Measurements from ENCODE around the gene CACNA2D4. TPM values are rescaled to one million over a fixed set of nuclear protein-coding genes. Genes with fewer than 3 reads are reported as not detected.
A peak's percentile ranks its signal among the peaks of the same experiment; 100 is the strongest.

Gene CACNA2D4
- total and polyA plus RNA-seq, 12 donors: 0.54 to 9.1 (median 3.1) TPM

GRCh38 chr12:1805441-1806081 lies 112.9 kb downstream of the CACNA2D4 start:
- 91 to 94% (median 93%) methylated on average over 15 to 16 of the region's 16 CpGs for WGBS, 4 donors
- no peak for DNase-seq
- no peak overlapping the region for H3K27ac ChIP-seq

DNA sequence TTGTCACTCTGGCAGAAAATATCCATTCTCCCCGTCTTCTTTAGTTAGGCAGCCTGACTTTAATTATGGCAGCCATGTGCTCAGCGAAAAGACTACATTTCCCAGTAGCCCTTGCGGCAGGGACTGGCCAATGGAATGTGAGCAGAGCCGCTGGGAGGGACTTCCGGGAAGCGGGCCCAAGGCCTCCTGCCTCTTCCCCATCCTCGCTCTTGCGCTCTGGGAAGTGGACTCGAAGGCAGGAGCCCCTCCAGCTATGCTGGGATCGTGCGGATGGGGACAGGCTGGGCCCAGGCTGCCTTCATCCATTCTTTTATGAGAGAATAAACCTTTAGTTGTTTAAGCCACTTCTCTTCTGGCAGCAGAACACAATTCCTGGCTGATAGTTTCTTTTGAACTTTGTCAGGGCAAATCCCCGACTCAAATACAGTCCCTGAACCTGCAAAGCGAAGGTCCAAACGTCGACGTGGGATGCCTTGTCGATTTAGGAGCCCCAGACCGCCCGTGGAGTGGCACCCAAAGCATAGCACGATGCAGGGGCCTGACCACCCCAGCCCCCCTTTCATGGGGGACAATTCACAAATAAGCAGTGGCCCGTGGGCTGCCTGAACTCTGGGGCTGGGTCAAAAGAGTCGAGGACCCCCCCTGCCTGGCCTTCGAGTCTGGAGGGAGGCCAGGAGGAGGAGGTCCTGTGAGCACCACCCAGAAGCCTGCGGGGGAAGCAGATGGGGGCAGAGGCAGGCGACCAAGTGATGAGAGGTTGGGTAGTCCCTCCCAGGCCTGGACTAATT lies 113.7 kb downstream of the CACNA2D4 start:
- no peak for TF ChIP-seq CTCF (IDR thresholded peaks at IDR 0.05)
- no peak for TF ChIP-seq POLR2A (IDR thresholded peaks at IDR 0.05)
- H3K27ac ChIP-seq: peak overlapping the region in 1 of 5 donors; percentile 10
- H3K4me1 ChIP-seq (replicated peaks in 1 of 2): peaks cover 0 to 3% of the 10 kb centered on the region in 2 donors
- H3K4me3 ChIP-seq: no peak overlapping the region
- H3K36me3 ChIP-seq (replicated peaks in 1 of 2): no peaks in the 10 kb centered on the region
- intact Hi-C loops (cut with DNase I): loop anchor here in 1 of 2 donors (5.0 kb wide), 1 partner anchor 128 kb away; no protein-coding TSS in a partner anchor
- H3K9me3 ChIP-seq (replicated peaks in 1 of 3): no peaks in the 10 kb centered on the region
- H3K27me3 ChIP-seq: no peaks in the 10 kb centered on the region
- WGBS, 4 donors: 37 to 65% (median 52%) methylated on average over 18 to 25 of the region's 25 CpGs
- DNase-seq: peak; percentile 86 to 97 (median 93)

More at GRCh38 chr12:1805441-1806081, 112.9 kb downstream of the CACNA2D4 start:
- H3K4me3 ChIP-seq: no peak overlapping the region
- H3K27me3 ChIP-seq: no peaks in the 10 kb centered on the region
- no peaks in the 10 kb centered on the region for H3K9me3 ChIP-seq (replicated peaks in 1 of 3)
- intact Hi-C loops (cut with DNase I): loop anchor here in 1 of 2 donors (5.0 kb wide), 1 partner anchor 127 kb away; no protein-coding TSS in a partner anchor
- no peaks in the 10 kb centered on the region for H3K36me3 ChIP-seq (replicated peaks in 1 of 2)
- no peak for TF ChIP-seq POLR2A (IDR thresholded peaks at IDR 0.05)
- TF ChIP-seq CTCF (IDR thresholded peaks at IDR 0.05): no peak
- H3K4me1 ChIP-seq (replicated peaks in 1 of 2): peaks cover 0 to 3% of the 10 kb centered on the region in 2 donors

DNA sequence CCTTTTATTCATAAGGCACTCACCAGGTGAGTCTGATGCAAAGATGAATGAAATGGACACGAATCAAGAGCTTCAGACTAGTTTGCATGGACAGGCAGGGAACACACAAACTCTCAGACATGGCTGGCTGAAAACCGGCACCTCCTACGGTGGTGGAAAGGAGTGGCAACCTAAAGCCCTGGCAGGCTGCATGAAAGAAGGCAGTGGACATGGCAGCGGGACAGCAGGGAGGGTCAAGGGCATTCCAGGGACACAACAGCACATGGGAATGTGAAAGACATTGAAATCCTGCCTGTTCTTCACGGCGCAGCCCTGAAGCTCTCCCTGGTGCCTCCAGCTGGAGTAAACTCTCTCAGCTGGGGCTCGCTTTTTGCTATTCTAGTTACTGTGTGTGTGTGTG lies 114.7 kb downstream of the CACNA2D4 start:
- Histone ChIP-seq H3K27me3 (no peaks in the 10 kb centered on the region), H3K4me1 (replicated peaks in 1 of 2) (peaks cover 0 to 3% of the 10 kb centered on the region in 2 donors), H3K4me3 (no peak overlapping the region), H3K9me3 (replicated peaks in 1 of 3) (no peaks in the 10 kb centered on the region), H3K36me3 (replicated peaks in 1 of 2) (no peaks in the 10 kb centered on the region), H3K27ac (no peak overlapping the region)
- intact Hi-C loops (cut with DNase I): no loop called here
- TF ChIP-seq CTCF (IDR thresholded peaks at IDR 0.05) (no peak), POLR2A (IDR thresholded peaks at IDR 0.05) (no peak)
- 63 to 82% (median 66%) methylated on average over 5 to 7 of the region's 7 CpGs for WGBS, 4 donors
- peak in 1 of 7 donors; percentile 26 for DNase-seq

- Histone ChIP-seq H3K9me3 (replicated peaks in 1 of 3) (no peaks in the 10 kb centered on the region), H3K27me3 (no peaks in the 10 kb centered on the region), H3K4me3 (no peak overlapping the region), H3K27ac (peak overlapping the region in 3 of 5 donors; percentile 34 to 59 (median 35)), H3K36me3 (replicated peaks in 1 of 2) (no peaks in the 10 kb centered on the region), H3K4me1 (replicated peaks in 1 of 2) (peaks cover 6% of the 10 kb centered on the region in 2 donors)
- TF ChIP-seq POLR2A (IDR thresholded peaks at IDR 0.05): peak in 1 of 2 donors; percentile 23
- TF ChIP-seq CTCF (IDR thresholded peaks at IDR 0.05): no peak
- intact Hi-C loops (cut with DNase I): no loop called here
- WGBS, 4 donors: 47 to 56% (median 53%) methylated on average over 7 to 16 of the region's 16 CpGs
- peak in 4 of 7 donors; percentile 53 to 77 (median 64) for DNase-seq
Observed at GRCh38 chr12:1801303-1801975, 117.0 kb downstream of the CACNA2D4 start.

Data from adrenal gland (tissue), 12 donors.